Tibial artery (tissue), 4 donors: ENCODE data around the gene CADPS2.

Source experiments
- DNase-seq, 2 donors: peaks; one replicate each; pipeline ENCODE4 v3.0.0-alpha.2; 2019
- H3K27ac ChIP-seq, 2 donors: fragments of 200-600 bp; sonication (generic) in 1 of 2; 1 replicate in 1 of 2; 2 replicates in 1 of 2; pipeline ENCODE4 v1.5.1; 2018 to 2019; ENCODE audit warnings: mild to moderate bottlenecking in 1 of 2
- H3K27me3 ChIP-seq, 2 donors: fragments of 200-600 bp; sonication (generic) in 1 of 2; one replicate each; pipeline versions ENCODE4 v1.5.1 to v1.6.0; 2016 to 2019
- H3K36me3 ChIP-seq, 3 donors: fragments of 200-600 bp; sonication (generic) in 2 of 3; one replicate each; pipeline ENCODE4 v1.5.1; 2016 to 2019; ENCODE audit warnings: mild to moderate bottlenecking in 2 of 3
- H3K4me1 ChIP-seq, 4 donors: fragments of 200-600 bp; sonication (generic) in 2 of 4; 1 replicate in 3 of 4; 2 replicates in 1 of 4; pipeline ENCODE4 v1.5.1; 2016 to 2019
- H3K4me3 ChIP-seq, 2 donors: fragments of 200-600 bp; sonication (generic) in 1 of 2; 1 replicate in 1 of 2; 2 replicates in 1 of 2; pipeline ENCODE4 v1.5.1; 2018 to 2019; ENCODE audit warnings: mild to moderate bottlenecking in 2 of 2
- H3K9me3 ChIP-seq, 3 donors: fragments of 200-600 bp; sonication (generic) in 1 of 3; one replicate each; pipeline ENCODE4 v1.5.1; 2016 to 2019
- intact Hi-C: fragments of 100-400 bp; cut with DNase I; formaldehyde crosslinking; loops from one replicate; pipeline ENCODE4 v1.15.0; 2023; ENCODE audit warnings: low total_unique reads
- TF ChIP-seq, protein P1 (sequence below), 2 experiments: fragments of 200-600 bp in 1 of 2; fragments of 450-650 bp in 1 of 2; IDR thresholded peaks; one replicate each; pipeline ENCODE4 v1.5.1; 2017 to 2019; ENCODE audit warnings: antibody characterized with exemption in 2 of 2, mild to moderate bottlenecking in 1 of 2, moderate library complexity in 1 of 2

Gene CADPS2

DNA sequence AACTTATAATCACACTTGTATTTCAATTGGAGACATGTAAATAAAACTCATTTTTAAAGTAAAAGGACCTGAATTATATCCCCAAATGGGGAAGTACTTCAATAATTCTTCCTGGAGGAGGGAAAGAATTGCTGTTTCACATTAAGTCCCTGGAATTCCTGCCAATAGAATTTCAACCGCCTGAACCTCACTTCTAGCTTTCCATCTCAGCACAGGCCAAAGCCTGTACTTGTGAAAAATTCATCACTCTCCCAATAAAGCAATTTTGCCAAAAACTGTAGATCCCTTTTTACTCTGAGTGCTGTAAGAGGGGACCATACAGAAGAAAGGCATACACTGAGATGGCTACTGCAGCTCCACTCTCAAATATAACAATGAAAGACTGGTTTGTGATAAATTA is 54.8 kb downstream of the CADPS2 start:
- DNase-seq = no peak
- intact Hi-C loops = no loop called here
- no peaks in the 10 kb centered on the region for H3K27me3 ChIP-seq
- TF ChIP-seq, protein P1, sequence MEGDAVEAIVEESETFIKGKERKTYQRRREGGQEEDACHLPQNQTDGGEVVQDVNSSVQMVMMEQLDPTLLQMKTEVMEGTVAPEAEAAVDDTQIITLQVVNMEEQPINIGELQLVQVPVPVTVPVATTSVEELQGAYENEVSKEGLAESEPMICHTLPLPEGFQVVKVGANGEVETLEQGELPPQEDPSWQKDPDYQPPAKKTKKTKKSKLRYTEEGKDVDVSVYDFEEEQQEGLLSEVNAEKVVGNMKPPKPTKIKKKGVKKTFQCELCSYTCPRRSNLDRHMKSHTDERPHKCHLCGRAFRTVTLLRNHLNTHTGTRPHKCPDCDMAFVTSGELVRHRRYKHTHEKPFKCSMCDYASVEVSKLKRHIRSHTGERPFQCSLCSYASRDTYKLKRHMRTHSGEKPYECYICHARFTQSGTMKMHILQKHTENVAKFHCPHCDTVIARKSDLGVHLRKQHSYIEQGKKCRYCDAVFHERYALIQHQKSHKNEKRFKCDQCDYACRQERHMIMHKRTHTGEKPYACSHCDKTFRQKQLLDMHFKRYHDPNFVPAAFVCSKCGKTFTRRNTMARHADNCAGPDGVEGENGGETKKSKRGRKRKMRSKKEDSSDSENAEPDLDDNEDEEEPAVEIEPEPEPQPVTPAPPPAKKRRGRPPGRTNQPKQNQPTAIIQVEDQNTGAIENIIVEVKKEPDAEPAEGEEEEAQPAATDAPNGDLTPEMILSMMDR (IDR thresholded peaks at IDR 0.05) = no peak
- no peak overlapping the region for H3K4me3 ChIP-seq
- H3K9me3 ChIP-seq = no peaks in the 10 kb centered on the region
- no peaks in the 10 kb centered on the region for H3K36me3 ChIP-seq
- H3K4me1 ChIP-seq = no peaks in the 10 kb centered on the region
- no peak overlapping the region for H3K27ac ChIP-seq

DNA sequence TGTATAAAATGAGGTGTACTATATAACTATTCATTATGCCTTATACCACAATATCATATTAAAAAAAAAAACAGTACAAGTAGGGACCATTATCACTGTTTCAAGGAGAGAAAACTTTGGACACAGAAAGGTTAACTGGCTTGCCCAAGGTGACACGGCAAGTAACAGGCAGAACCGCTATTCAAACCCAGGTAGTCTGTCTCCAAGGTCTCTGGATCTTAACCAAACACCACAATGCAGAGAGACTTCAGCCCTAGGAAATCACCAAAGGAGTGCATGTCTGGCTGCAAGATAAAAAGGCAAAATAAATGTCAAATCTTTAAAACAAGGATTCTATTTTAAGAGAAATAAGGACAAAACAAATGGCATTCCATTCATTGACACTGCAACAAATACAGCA is 56.3 kb downstream of the CADPS2 start:
- H3K4me1 ChIP-seq = no peaks in the 10 kb centered on the region
- no peak for DNase-seq
- H3K27ac ChIP-seq = no peak overlapping the region
- TF ChIP-seq, protein P1 (IDR thresholded peaks at IDR 0.05) = no peak
- H3K36me3 ChIP-seq = peaks cover 0 to 5% (median 0%) of the 10 kb centered on the region in 3 donors
- H3K4me3 ChIP-seq = no peak overlapping the region
- intact Hi-C loops = no loop called here
- no peaks in the 10 kb centered on the region for H3K9me3 ChIP-seq
- no peaks in the 10 kb centered on the region for H3K27me3 ChIP-seq

DNA sequence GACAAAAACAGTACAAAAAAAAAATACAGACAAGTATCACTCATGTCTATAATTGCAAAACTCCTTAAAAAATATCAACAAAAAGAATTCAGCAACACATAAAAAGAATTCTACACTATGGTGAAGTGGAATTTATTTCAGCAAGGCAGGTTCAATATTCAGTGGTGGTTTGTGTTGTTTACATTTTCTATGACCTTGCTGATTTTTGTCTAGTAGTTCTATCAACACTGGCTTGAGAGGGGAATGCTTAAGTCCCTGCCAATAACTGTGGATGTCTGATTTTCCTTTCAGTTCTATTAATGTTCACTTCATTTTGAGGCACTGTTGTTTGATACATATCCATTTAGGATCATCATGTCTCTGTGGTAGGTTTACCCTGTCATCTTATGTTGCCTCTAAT is 58.5 kb downstream of the CADPS2 start:
- TF ChIP-seq, protein P1 (IDR thresholded peaks at IDR 0.05) = no peak

DNA sequence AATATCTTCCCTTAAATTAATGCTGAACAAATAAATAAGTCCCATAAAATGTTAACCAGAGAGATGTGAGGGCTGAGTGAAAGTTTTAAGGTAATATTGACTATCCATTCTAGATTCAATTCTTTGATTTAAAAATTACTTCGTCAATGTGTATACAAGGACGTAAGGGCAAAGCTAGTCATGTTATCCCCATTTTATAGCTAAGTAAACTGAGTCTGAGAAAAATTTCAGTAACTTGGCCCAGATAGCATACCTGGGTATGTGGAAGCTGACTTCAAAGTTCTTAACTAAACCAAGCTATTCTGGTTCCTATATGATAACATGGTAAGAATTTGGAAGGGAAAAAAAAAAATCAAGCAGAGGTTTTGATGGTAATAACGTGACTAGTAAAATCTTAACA is 72.4 kb downstream of the CADPS2 start:
- Histone ChIP-seq H3K9me3 (peaks cover 0 to 4% (median 0%) of the 10 kb centered on the region in 3 donors), H3K4me1 (no peaks in the 10 kb centered on the region), H3K4me3 (no peak overlapping the region), H3K36me3 (no peaks in the 10 kb centered on the region), H3K27me3 (no peaks in the 10 kb centered on the region), H3K27ac (no peak overlapping the region)
- DNase-seq = no peak
- intact Hi-C loops = no loop called here
- TF ChIP-seq, protein P1 (IDR thresholded peaks at IDR 0.05) = no peak

More for the DNA sequence above, 58.5 kb downstream of the CADPS2 start:
- H3K4me1 ChIP-seq = no peaks in the 10 kb centered on the region
- H3K4me3 ChIP-seq = no peak overlapping the region
- H3K27ac ChIP-seq = no peak overlapping the region
- intact Hi-C loops = no loop called here
- DNase-seq = no peak
- no peaks in the 10 kb centered on the region for H3K9me3 ChIP-seq
- peaks cover 0 to 5% (median 0%) of the 10 kb centered on the region in 3 donors for H3K36me3 ChIP-seq
- no peaks in the 10 kb centered on the region for H3K27me3 ChIP-seq

DNA sequence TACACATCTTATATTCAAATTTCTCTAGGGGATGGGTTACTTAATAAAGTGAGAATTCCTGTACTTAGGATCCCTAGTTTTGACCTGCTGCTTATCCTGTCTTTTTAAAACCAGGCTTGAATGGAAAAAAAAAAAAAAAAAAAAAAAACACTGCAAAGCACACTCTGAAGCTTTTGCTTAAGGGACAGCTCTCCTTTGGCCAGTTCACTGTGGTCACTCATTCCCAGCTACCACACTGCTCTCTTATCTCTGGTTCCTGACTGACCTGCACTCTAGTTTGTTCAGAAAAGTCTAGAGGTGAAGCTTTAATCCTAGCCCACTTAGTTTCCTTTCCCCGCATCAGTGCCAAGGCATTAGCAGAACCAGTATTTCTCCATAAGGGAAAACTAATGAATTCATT is 82.4 kb downstream of the CADPS2 start:
- TF ChIP-seq, protein P1 (IDR thresholded peaks at IDR 0.05) = no peak
- intact Hi-C loops = no loop called here
- H3K27ac ChIP-seq = no peak overlapping the region
- H3K4me3 ChIP-seq = no peak overlapping the region
- H3K36me3 ChIP-seq = no peaks in the 10 kb centered on the region
- H3K4me1 ChIP-seq = peaks cover 0 to 6% (median 2%) of the 10 kb centered on the region in 4 donors
- H3K9me3 ChIP-seq = no peaks in the 10 kb centered on the region
- H3K27me3 ChIP-seq = no peaks in the 10 kb centered on the region
- DNase-seq = no peak

DNA sequence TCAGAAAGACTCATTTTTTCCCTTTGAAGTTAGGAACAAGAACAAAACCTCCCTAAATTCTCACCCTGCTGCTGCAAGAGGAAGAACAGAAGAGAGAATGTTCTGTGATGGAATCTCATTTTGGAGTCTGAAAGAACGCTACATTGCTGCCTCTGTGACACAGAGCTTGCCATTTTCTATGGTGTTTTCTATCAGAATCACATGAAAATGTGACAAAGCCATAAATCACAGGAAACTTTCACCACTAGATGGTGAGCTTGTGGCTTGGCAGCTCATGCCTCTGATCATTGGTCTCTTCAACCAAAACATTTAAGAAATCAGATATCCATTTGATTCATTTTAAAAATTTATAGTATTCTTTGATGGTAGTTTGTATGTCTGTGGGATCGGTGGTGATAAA is 82.9 kb downstream of the CADPS2 start:
- TF ChIP-seq, protein P1 (IDR thresholded peaks at IDR 0.05) = peak in 1 of 2 experiments; percentile 33
- no peaks in the 10 kb centered on the region for H3K36me3 ChIP-seq
- H3K4me1 ChIP-seq = peaks cover 0 to 6% (median 2%) of the 10 kb centered on the region in 4 donors
- intact Hi-C loops = no loop called here
- no peaks in the 10 kb centered on the region for H3K27me3 ChIP-seq
- no peak overlapping the region for H3K4me3 ChIP-seq
- H3K9me3 ChIP-seq = no peaks in the 10 kb centered on the region
- no peak for DNase-seq
- no peak overlapping the region for H3K27ac ChIP-seq
